Astrocyte (in vitro differentiated cells and primary cell): ENCODE results near the gene FAM124B.

Experiments
- EZH2 ChIP-seq: IDR thresholded peaks from 2 replicates; pipeline ENCODE4 v1.6.1; 2012; ENCODE audit warnings: mild to moderate bottlenecking, low read length, inconsistent platforms; ENCODE audit not compliant: insufficient read depth
- TF ChIP-seq, protein P1 (sequence below): IDR thresholded peaks from 2 replicates; pipeline ENCODE4 v1.5.1; 2011; ENCODE audit warnings: low read depth, mild to moderate bottlenecking, inconsistent platforms, low read length, moderate library complexity; ENCODE audit not compliant: insufficient read depth

DNA sequence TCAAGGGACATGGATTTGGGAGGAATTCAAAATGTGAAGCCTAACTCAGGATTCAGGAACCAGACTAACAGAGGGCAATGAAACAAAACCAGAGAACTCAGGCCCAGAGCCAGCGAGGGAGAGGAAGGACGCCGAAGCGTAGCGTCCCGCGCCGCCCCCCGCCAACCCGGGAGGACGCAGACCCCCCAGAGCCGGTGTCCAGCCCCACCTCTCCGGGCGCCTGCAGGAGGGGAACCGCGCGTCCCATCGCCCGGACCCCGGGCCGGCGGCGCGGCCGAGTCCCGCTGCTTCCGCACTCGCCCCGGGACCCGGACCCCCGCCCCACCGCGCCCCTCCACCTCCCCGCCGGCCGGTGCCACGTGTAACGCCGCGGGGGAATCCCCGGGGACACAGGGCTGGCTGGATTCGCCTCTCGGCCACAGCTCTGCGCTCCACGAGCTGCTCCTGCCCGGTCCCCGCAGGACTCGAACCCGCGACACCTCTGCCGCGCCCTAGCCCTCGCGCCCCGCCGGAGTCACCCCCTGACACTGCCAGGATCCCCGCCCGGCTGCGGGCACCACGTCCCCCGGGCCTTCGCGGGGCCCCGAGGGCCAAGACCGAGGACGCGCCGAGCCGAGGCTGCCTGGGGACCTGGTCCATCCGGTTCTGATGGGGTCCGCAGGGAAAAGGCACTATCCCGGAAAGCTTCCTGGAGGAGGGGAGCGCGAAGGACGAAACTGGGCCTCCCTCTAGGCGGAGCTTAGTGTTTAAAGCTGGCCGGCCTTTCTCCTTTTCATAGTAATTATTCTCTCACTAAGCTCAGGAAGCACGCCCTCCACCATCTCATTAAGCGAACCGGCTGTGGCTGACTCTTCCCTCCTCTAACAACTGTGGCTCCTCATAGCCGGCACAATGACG, 40.4 kb upstream of the FAM124B start:
- TF ChIP-seq, protein P1, sequence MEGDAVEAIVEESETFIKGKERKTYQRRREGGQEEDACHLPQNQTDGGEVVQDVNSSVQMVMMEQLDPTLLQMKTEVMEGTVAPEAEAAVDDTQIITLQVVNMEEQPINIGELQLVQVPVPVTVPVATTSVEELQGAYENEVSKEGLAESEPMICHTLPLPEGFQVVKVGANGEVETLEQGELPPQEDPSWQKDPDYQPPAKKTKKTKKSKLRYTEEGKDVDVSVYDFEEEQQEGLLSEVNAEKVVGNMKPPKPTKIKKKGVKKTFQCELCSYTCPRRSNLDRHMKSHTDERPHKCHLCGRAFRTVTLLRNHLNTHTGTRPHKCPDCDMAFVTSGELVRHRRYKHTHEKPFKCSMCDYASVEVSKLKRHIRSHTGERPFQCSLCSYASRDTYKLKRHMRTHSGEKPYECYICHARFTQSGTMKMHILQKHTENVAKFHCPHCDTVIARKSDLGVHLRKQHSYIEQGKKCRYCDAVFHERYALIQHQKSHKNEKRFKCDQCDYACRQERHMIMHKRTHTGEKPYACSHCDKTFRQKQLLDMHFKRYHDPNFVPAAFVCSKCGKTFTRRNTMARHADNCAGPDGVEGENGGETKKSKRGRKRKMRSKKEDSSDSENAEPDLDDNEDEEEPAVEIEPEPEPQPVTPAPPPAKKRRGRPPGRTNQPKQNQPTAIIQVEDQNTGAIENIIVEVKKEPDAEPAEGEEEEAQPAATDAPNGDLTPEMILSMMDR = no peak
- TF ChIP-seq EZH2 = no peak
